Measurements from ENCODE around the gene SYT1. TPM values are rescaled to one million over a fixed set of nuclear protein-coding genes. Genes with fewer than 3 reads are reported as not detected.

SYT1 gene
- total and polyA plus RNA-seq, 4 donors = 0.53 to 0.84 (median 0.64) TPM

GRCh38 chr12:79299447-79300198, 435.0 kb downstream of the SYT1 start:
- Histone ChIP-seq H3K27ac (ENCODE audit: low read depth in 1 of 2, low read length in 2 of 2) (no peak overlapping the region), H3K9me3 (ENCODE audit: control insufficient read depth in 4 of 4, low read length in 3 of 4) (no peaks in the 10 kb centered on the region), H3K27me3 (ENCODE audit: control insufficient read depth in 4 of 4, insufficient read depth in 4 of 4, low read length in 3 of 4) (no peaks in the 10 kb centered on the region), H3K9ac (ENCODE audit: low read depth in 1 of 2, low read length in 2 of 2) (no peak overlapping the region), H3K36me3 (ENCODE audit: control insufficient read depth in 4 of 4, insufficient read depth in 3 of 4, low read depth in 1 of 4, low read length in 3 of 4) (no peaks in the 10 kb centered on the region), H3K4me1 (ENCODE audit: control insufficient read depth in 4 of 4, insufficient read depth in 4 of 4, low read length in 3 of 4) (no peaks in the 10 kb centered on the region), H3K4me3 (ENCODE audit: low read depth in 1 of 3, low read length in 3 of 3) (no peak overlapping the region)
- no peak for DNase-seq (ENCODE audit: low spot score)
- 46% methylated on average over 5 of the region's 5 CpGs for WGBS
- no peak for TF ChIP-seq RXRA (IDR thresholded peaks at IDR 0.05)
- TF ChIP-seq HNF4A (conservative IDR thresholded peaks at IDR 0.05) = no peak
- no peak for TF ChIP-seq RAD21 (IDR thresholded peaks at IDR 0.05)
- no peak for TF ChIP-seq FOXA2 (IDR thresholded peaks at IDR 0.05)
- TF ChIP-seq YY1 (IDR thresholded peaks at IDR 0.05) = no peak
- TF ChIP-seq, protein P1, sequence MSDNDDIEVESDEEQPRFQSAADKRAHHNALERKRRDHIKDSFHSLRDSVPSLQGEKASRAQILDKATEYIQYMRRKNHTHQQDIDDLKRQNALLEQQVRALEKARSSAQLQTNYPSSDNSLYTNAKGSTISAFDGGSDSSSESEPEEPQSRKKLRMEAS (IDR thresholded peaks at IDR 0.05) = no peak
- TF ChIP-seq ZBTB33 (IDR thresholded peaks at IDR 0.05) = no peak

DNA sequence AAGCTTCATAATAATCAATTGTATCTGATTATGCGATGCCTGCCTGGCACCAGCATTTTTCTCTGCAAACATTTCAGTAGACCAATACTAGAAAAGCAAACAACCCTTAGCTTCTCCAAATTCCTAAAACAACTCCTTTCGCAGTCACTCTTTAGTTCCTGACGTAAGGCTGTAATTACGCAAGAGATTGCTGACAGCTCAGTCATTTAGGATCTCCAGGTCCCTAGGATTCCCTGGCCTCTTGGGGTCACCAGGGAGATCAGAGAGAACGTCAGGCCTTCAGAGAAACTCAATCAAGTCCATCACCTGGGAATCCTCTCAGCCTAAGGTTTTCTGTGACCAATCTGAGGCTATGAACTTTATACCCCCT, 435.6 kb downstream of the SYT1 start:
- Histone ChIP-seq H3K9me3 (ENCODE audit: control insufficient read depth in 4 of 4, low read length in 3 of 4) (no peaks in the 10 kb centered on the region), H3K36me3 (ENCODE audit: control insufficient read depth in 4 of 4, insufficient read depth in 3 of 4, low read depth in 1 of 4, low read length in 3 of 4) (no peaks in the 10 kb centered on the region), H3K4me3 (ENCODE audit: low read depth in 1 of 3, low read length in 3 of 3) (no peak overlapping the region), H3K9ac (ENCODE audit: low read depth in 1 of 2, low read length in 2 of 2) (no peak overlapping the region), H3K27me3 (ENCODE audit: control insufficient read depth in 4 of 4, insufficient read depth in 4 of 4, low read length in 3 of 4) (no peaks in the 10 kb centered on the region), H3K27ac (ENCODE audit: low read depth in 1 of 2, low read length in 2 of 2) (no peak overlapping the region), H3K4me1 (ENCODE audit: control insufficient read depth in 4 of 4, insufficient read depth in 4 of 4, low read length in 3 of 4) (no peaks in the 10 kb centered on the region)
- TF ChIP-seq REST (IDR thresholded peaks at IDR 0.05) (no peak), YY1 (IDR thresholded peaks at IDR 0.05) (no peak), GABPA (IDR thresholded peaks at IDR 0.05 in 1 of 2, conservative IDR thresholded peaks at IDR 0.05 in 1 of 2) (no peak), FOXA1 (IDR thresholded peaks at IDR 0.05) (no peak), JUND (IDR thresholded peaks at IDR 0.05) (no peak), SP1 (IDR thresholded peaks at IDR 0.05) (no peak), HNF4A (conservative IDR thresholded peaks at IDR 0.05) (no peak), RAD21 (IDR thresholded peaks at IDR 0.05) (no peak), HNF4G (IDR thresholded peaks at IDR 0.05) (no peak), ATF3 (IDR thresholded peaks at IDR 0.05) (no peak), RXRA (IDR thresholded peaks at IDR 0.05) (no peak), TAF1 (conservative IDR thresholded peaks at IDR 0.05) (no peak), NR2F2 (IDR thresholded peaks at IDR 0.05) (no peak), EGR1 (IDR thresholded peaks at IDR 0.05; ENCODE audit: low read depth in 2 of 2) (no peak), CTCF (IDR thresholded peaks at IDR 0.05; ENCODE audit: low read depth, low read length, missing input control) (no peak)
- TF ChIP-seq, protein P1 (IDR thresholded peaks at IDR 0.05) = no peak
- DNase-seq (ENCODE audit: low spot score) = no peak
- WGBS = 45% methylated on average over 5 of the region's 5 CpGs

Measured in liver (tissue), 9 donors.